HCT116 (cell line): ENCODE measurements around the gene FRMD4B. TPM values are rescaled to one million over a fixed set of nuclear protein-coding genes. Genes with fewer than 3 reads are reported as not detected.

Source experiments
- ATAC-seq: fragments of 200-7000 bp; cut with Tn5 transposase; 2 replicates; pipeline ENCODE4 v1.9.1; 2020; ENCODE audit warnings: mild to moderate bottlenecking, moderate library complexity
- BruUV-seq: library from RNA; stranded (reverse); fragments of 400-500 nt; replicated peaks from 2 replicates; lab custom pipeline; 2021; lab: Mats Ljungman, UMichigan
- CTCF ChIA-PET: fragments of 300-600 bp; sonication (Branson Sonifier 250); formaldehyde crosslinking; loops from one replicate; lab custom pipeline; 2021; ENCODE audit warnings: antibody characterized with exemption; lab: Charles Lee
- POLR2A ChIA-PET: fragments of 300-600, 350-600 bp; sonication (Branson Sonifier 250); formaldehyde crosslinking; loops from one replicate; lab custom pipeline; 2021; ENCODE audit warnings: antibody characterized with exemption; lab: Charles Lee
- RAD21 ChIA-PET, 2 experiments: fragments of 300-600 bp; sonication (Branson Sonifier 250); formaldehyde crosslinking; loops; one replicate each; lab custom pipeline; 2023; ENCODE audit warnings: low total read pairs in 2 of 2; ENCODE audit not compliant: uncharacterized antibody in 2 of 2, unreplicated experiment in 2 of 2, low non-redundant PET in 1 of 2; lab: Charles Lee
- DNase-seq: peaks from one replicate; pipeline ENCODE4 v3.0.0-alpha.2; 2010; ENCODE audit warnings: low read depth, low spot score
- H2AFZ ChIP-seq: fragments of 200-600 bp; shearing (Covaris generic), sonication (generic); 2 replicates; pipeline ENCODE4 v1.6.1; 2017; ENCODE audit warnings: low read depth, mixed run types, mixed read lengths, antibody characterized with exemption, low read length; ENCODE audit not compliant: poor library complexity, severe bottlenecking
- H3K27ac ChIP-seq: 2 replicates; pipeline ENCODE4 v1.5.1; 2012; ENCODE audit warnings: low read depth, low read length
- H3K27me3 ChIP-seq: fragments of 200-600 bp; sonication (generic); 2 replicates; pipeline ENCODE4 v1.6.1; 2016; ENCODE audit warnings: mixed run types, low read length, mixed read lengths; ENCODE audit not compliant: insufficient read depth
- H3K36me3 ChIP-seq, 2 experiments: fragments of 200-500 bp in 1 of 2; fragments of 200-600 bp in 1 of 2; sonication (Bioruptor generic) in 1 of 2; sonication (generic) in 1 of 2; 2 replicates each; pipeline versions ENCODE4 v1.5.1 to v1.6.1; 2014 to 2016; ENCODE audit warnings: low read length in 2 of 2, inconsistent platforms in 1 of 2, mixed read lengths in 1 of 2, mixed run types in 1 of 2; ENCODE audit not compliant: insufficient read depth in 2 of 2, control insufficient read depth in 1 of 2
- H3K4me1 ChIP-seq, 2 experiments: fragments of 200-600 bp in 1 of 2; sonication (generic) in 1 of 2; 2 replicates each; pipeline versions ENCODE4 v1.5.1 to v1.6.1; 2012 to 2017; ENCODE audit warnings: low read length in 2 of 2, inconsistent platforms in 1 of 2, mild to moderate bottlenecking in 1 of 2, mixed read lengths in 1 of 2, mixed run types in 1 of 2, moderate library complexity in 1 of 2; ENCODE audit not compliant: insufficient read depth in 2 of 2, control insufficient read depth in 1 of 2
- H3K4me2 ChIP-seq: fragments of 200-600 bp; sonication (generic); 2 replicates; pipeline ENCODE4 v1.6.1; 2017; ENCODE audit warnings: mixed run types, low read length, mixed read lengths
- H3K4me3 ChIP-seq, 2 experiments: fragments of 200-600 bp in 1 of 2; sonication (generic) in 1 of 2; replicated peaks in 1 of 2; 2 replicates each; pipeline ENCODE4 v1.5.1; 2011 to 2016; ENCODE audit warnings: low read length in 2 of 2, control low read depth in 1 of 2, low read depth in 1 of 2, mild to moderate bottlenecking in 1 of 2, mixed read lengths in 1 of 2, mixed run types in 1 of 2
- H3K79me2 ChIP-seq: fragments of 200-600 bp; sonication (generic); 2 replicates; pipeline ENCODE4 v1.6.1; 2017; ENCODE audit warnings: mild to moderate bottlenecking, mixed run types, low read length, moderate library complexity, mixed read lengths; ENCODE audit not compliant: insufficient read depth
- H3K9ac ChIP-seq: fragments of 200-600 bp; sonication (generic); 2 replicates; pipeline ENCODE4 v1.6.1; 2016; ENCODE audit warnings: low read length, mixed read lengths
- H3K9me2 ChIP-seq: fragments of 200-600 bp; sonication (generic), shearing (Covaris generic); 2 replicates; pipeline ENCODE4 v1.6.1; 2017; ENCODE audit warnings: mixed run types, mild to moderate bottlenecking, moderate library complexity; ENCODE audit not compliant: insufficient read depth
- H3K9me3 ChIP-seq, 2 experiments: fragments of 200-500 bp in 1 of 2; fragments of 200-600 bp in 1 of 2; sonication (Bioruptor generic) in 1 of 2; sonication (generic) in 1 of 2; 2 replicates each; pipeline ENCODE4 v1.6.1; 2014 to 2017; ENCODE audit warnings: low read length in 2 of 2, mixed read lengths in 2 of 2, inconsistent platforms in 1 of 2, low read depth in 1 of 2, mild to moderate bottlenecking in 1 of 2, mixed run types in 1 of 2, moderate library complexity in 1 of 2; ENCODE audit not compliant: control insufficient read depth in 1 of 2, insufficient read depth in 1 of 2
- H4K20me1 ChIP-seq: fragments of 200-600 bp; sonication (generic), shearing (Covaris generic); 2 replicates; pipeline ENCODE4 v1.6.1; 2017; ENCODE audit warnings: mixed run types, mild to moderate bottlenecking, moderate library complexity; ENCODE audit not compliant: insufficient read depth
- CEBPB ChIP-seq: IDR thresholded peaks from 2 replicates; pipeline ENCODE4 v1.6.1; 2012; ENCODE audit warnings: low read depth
- EGR1 ChIP-seq: IDR thresholded peaks from 2 replicates; pipeline ENCODE4 v1.6.1; 2012; ENCODE audit warnings: low read depth
- RAD21 ChIP-seq: IDR thresholded peaks from 2 replicates; pipeline ENCODE4 v1.6.1; 2012; ENCODE audit warnings: low read depth, mild to moderate bottlenecking
- SIN3A ChIP-seq: IDR thresholded peaks from 2 replicates; pipeline ENCODE4 v1.6.1; 2012; ENCODE audit warnings: low read depth
- TCF7L2 ChIP-seq: IDR thresholded peaks from 2 replicates; pipeline ENCODE4 v1.7.0; 2011; ENCODE audit warnings: borderline replicate concordance, inconsistent platforms; ENCODE audit not compliant: insufficient read depth, insufficient read length; ENCODE audit errors: extremely low read depth
- YY1 ChIP-seq: IDR thresholded peaks from 2 replicates; pipeline ENCODE4 v1.6.1; 2011; ENCODE audit warnings: low read length, low read depth, moderate library complexity, mild to moderate bottlenecking; ENCODE audit not compliant: insufficient replicate concordance; ENCODE audit errors: extremely low read depth
- ZNF274 ChIP-seq: fragments of 200-500 bp; sonication (Bioruptor generic); IDR thresholded peaks from 2 replicates; pipeline ENCODE4 v1.6.1; 2014; ENCODE audit warnings: mild to moderate bottlenecking, low read depth, low read length, inconsistent platforms
- intact Hi-C: fragments of 100-400 bp; cut with micrococcal nuclease; formaldehyde crosslinking; loops from 2 replicates; pipeline ENCODE4 v1.10.0; 2022
- total RNA-seq: library from RNA; stranded (reverse); gene quantifications from one replicate; pipeline ENCODE4 v1.2.1, GENCODE V29; 2021; ENCODE audit not compliant: unreplicated experiment
- TF ChIP-seq, protein P1 (sequence below), 3 experiments: fragments of 200-600 bp in 1 of 3; sonication (generic) in 1 of 3; IDR thresholded peaks in 2 of 3; conservative IDR thresholded peaks in 1 of 3; 2 replicates each; pipeline ENCODE4 v1.5.1; 2012 to 2017; ENCODE audit warnings: low read depth in 2 of 3, low read length in 2 of 3, antibody characterized with exemption in 1 of 3, borderline replicate concordance in 1 of 3, control low read depth in 1 of 3, mild to moderate bottlenecking in 1 of 3, mixed read lengths in 1 of 3, mixed run types in 1 of 3, moderate library complexity in 1 of 3; ENCODE audit not compliant: insufficient read depth in 1 of 3

The FRMD4B gene
- total RNA-seq, 1 experiment from 2014 or later: 2.0 TPM

DNA sequence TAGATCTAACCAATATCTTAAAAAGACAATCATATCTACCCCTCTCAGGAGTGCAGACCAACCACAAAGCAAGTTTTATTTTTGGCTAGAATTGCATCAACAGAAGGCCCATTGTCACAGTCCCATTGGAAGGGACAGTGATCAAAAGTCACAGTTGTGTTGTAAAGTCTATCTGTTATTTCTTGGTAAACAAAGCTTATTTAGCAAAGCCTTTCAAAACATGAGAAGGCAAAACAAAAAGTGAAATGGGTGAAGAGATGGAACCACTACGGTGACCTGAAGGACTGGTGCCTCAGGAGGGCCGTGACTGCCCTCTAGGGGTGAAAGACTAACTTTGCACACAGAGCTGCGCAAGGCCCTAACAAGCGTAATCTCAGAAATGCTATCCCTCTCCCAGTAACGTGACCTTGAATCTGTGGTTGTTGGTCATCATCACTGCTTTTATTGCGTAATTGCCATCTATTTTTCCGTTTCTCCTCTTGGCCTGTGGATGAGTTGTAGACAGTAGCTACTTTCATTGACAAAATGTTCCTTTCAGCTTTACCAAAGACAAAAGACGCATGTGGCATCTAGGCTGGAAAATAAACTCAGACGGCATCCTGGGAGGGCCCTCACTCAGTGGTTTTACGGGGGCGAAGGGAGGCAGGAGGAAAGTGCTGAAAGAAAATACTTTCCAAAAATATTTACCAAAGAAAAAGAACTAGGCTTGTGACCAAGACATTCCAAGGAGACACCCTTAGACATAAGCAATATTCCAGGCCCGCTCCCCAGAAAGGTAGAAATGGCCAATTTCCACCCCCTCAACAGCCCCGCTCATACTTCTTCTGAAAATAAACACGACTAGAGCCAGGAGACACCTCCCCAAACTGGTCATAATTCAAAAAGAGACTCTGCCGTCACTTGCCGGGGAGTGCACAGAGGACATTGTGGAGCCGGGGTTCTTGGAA lies 79.4 kb downstream of the FRMD4B start:
- Histone ChIP-seq H3K27ac (no peak overlapping the region), H4K20me1 (no peaks in the 10 kb centered on the region), H3K9ac (no peak overlapping the region), H3K9me3 (peaks cover 0 to 4% of the 10 kb centered on the region in 2 experiments; a peak in 1 of 4 replicates), H3K4me3 (no peak overlapping the region)
- BruUV-seq: no TSS peak
- RAD21 ChIA-PET: interaction anchor here in 1 of 2 experiments (0.7 to 1.5 kb wide), 3 partner anchors 57 to 185 kb away, joined by 3 to 6 read pairs (median 6); no protein-coding TSS in a partner anchor
- POLR2A ChIA-PET: no interaction called here
- peak; percentile 99 for ATAC-seq
- CTCF ChIA-PET: interaction anchor here (0.6 to 4.6 kb wide), 19 partner anchors 10 to 365 kb away, joined by 3 to 63 read pairs (median 3); no protein-coding TSS in a partner anchor
- TF ChIP-seq SIN3A (no peak), EGR1 (no peak), YY1 (peak; percentile 9), TCF7L2 (no peak), CEBPB (peak; percentile 81), RAD21 (peak; percentile 91), ZNF274 (no peak)
- TF ChIP-seq, protein P1, sequence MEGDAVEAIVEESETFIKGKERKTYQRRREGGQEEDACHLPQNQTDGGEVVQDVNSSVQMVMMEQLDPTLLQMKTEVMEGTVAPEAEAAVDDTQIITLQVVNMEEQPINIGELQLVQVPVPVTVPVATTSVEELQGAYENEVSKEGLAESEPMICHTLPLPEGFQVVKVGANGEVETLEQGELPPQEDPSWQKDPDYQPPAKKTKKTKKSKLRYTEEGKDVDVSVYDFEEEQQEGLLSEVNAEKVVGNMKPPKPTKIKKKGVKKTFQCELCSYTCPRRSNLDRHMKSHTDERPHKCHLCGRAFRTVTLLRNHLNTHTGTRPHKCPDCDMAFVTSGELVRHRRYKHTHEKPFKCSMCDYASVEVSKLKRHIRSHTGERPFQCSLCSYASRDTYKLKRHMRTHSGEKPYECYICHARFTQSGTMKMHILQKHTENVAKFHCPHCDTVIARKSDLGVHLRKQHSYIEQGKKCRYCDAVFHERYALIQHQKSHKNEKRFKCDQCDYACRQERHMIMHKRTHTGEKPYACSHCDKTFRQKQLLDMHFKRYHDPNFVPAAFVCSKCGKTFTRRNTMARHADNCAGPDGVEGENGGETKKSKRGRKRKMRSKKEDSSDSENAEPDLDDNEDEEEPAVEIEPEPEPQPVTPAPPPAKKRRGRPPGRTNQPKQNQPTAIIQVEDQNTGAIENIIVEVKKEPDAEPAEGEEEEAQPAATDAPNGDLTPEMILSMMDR (IDR thresholded peaks at IDR 0.05 in 2 of 3, conservative IDR thresholded peaks at IDR 0.05 in 1 of 3; ENCODE audit: borderline replicate concordance in 1 of 3, insufficient read depth in 1 of 3, low read depth in 2 of 3, low read length in 2 of 3): peak; percentile 80 to 93 (median 89)
- TF ChIP-seq, all 23 proteins: peak for 4
- H2AFZ ChIP-seq: peak overlapping the region; percentile 99
- DNase-seq: peak; percentile 59
- intact Hi-C loops: loop anchor here (1.0 kb wide), 2 partner anchors 145 to 185 kb away; no protein-coding TSS in a partner anchor
- no peaks in the 10 kb centered on the region for H3K36me3 ChIP-seq
- no peaks in the 10 kb centered on the region for H3K9me2 ChIP-seq
- H3K79me2 ChIP-seq: no peaks in the 10 kb centered on the region
- no peaks in the 10 kb centered on the region for H3K27me3 ChIP-seq
- H3K4me1 ChIP-seq: 0 out of 4 replicates have a peak, but pooled peaks cover 0 to 3% of the 10 kb centered on the region in 2 experiments
- peak overlapping the region; percentile 51 for H3K4me2 ChIP-seq
